Upper lobe of left lung (tissue), 6 donors: ENCODE measurements around the gene UBE2L3. TPM values are rescaled to one million over a fixed set of nuclear protein-coding genes. Genes with fewer than 3 reads are reported as not detected.
"Not testable (repeated sequence)": the region's sequence is repeated elsewhere in the genome, so short reads cannot be mapped to it uniquely, and the experiment has no call there.

Experiments used
- ATAC-seq, 2 donors: fragments of 200-7000 bp; cut with Tn5 transposase; one replicate each; pipeline ENCODE4 v1.9.1; 2022; ENCODE audit warnings: mild to moderate bottlenecking in 2 of 2, moderate library complexity in 2 of 2; ENCODE audit not compliant: low FRiP score in 2 of 2
- DNase-seq, 2 donors: peaks; one replicate each; pipeline ENCODE4 v3.0.0-alpha.2; 2019 to 2020
- H3K27ac ChIP-seq, 4 donors: fragments of 200-600 bp; sonication (generic); one replicate each; pipeline ENCODE4 v1.5.1; 2016 to 2019
- H3K27me3 ChIP-seq, 4 donors: fragments of 200-600 bp; sonication (generic); one replicate each; pipeline ENCODE4 v1.5.1; 2017 to 2019
- H3K36me3 ChIP-seq, 4 donors: fragments of 200-600 bp; sonication (generic); one replicate each; pipeline ENCODE4 v1.5.1; 2016 to 2019
- H3K4me1 ChIP-seq, 4 donors: fragments of 200-600 bp; sonication (generic); one replicate each; pipeline ENCODE4 v1.5.1; 2018 to 2019
- H3K4me3 ChIP-seq, 4 donors: fragments of 200-600 bp; sonication (generic); one replicate each; pipeline ENCODE4 v1.5.1; 2017 to 2019; ENCODE audit warnings: mild to moderate bottlenecking in 2 of 4, moderate library complexity in 1 of 4
- H3K9me3 ChIP-seq, 4 donors: fragments of 200-600 bp; sonication (generic); one replicate each; pipeline ENCODE4 v1.5.1; 2018 to 2019
- CTCF ChIP-seq, 6 experiments: fragments of 450-650 bp in 4 of 6; fragments of 200-600 bp in 2 of 6; sonication (generic) in 2 of 6; IDR thresholded peaks; one replicate each; pipeline ENCODE4 v1.5.1; 2016 to 2019; ENCODE audit warnings: antibody characterized with exemption in 6 of 6
- EP300 ChIP-seq, 4 donors: sonication (generic); formaldehyde crosslinking; IDR thresholded peaks; one replicate each; pipeline ENCODE4 v1.5.1; 2017; ENCODE audit warnings: antibody characterized with exemption in 4 of 4, control low read depth in 2 of 4
- POLR2A ChIP-seq, 4 donors: fragments of 450-650 bp; IDR thresholded peaks; one replicate each; pipeline ENCODE4 v1.5.1; 2016 to 2017; ENCODE audit warnings: antibody characterized with exemption in 4 of 4, mild to moderate bottlenecking in 2 of 4
- POLR2AphosphoS5 ChIP-seq, 2 donors: sonication (generic); formaldehyde crosslinking; IDR thresholded peaks; one replicate each; pipeline ENCODE4 v1.5.1; 2017; ENCODE audit warnings: antibody characterized with exemption in 2 of 2
- WGBS, 2 donors: methylation state at CpG; one replicate each; pipeline ENCODE4 v1.1.5; 2017 to 2018; 5-methylcytosine and 5-hydroxymethylcytosine counted together
- total RNA-seq, 6 donors: library from RNA; depleted of rRNA in 4 of 6; stranded (reverse); fragments of >200 nt in 4 of 6; gene quantifications; one replicate each; pipeline versions ENCODE4 v1.1.0 to v1.2.1, GENCODE V29; 2016 to 2021
- donor health status: DM: no; HTN: no; CAD: no; lungs with moderate emphysema.
- donor health status: DM: no; HTN: yes; CAD: no; lungs with severe emphysema.

The UBE2L3 gene
- total RNA-seq, 6 donors from 2014 or later, result 24.1 to 45.8 (median 39.2) TPM

DNA sequence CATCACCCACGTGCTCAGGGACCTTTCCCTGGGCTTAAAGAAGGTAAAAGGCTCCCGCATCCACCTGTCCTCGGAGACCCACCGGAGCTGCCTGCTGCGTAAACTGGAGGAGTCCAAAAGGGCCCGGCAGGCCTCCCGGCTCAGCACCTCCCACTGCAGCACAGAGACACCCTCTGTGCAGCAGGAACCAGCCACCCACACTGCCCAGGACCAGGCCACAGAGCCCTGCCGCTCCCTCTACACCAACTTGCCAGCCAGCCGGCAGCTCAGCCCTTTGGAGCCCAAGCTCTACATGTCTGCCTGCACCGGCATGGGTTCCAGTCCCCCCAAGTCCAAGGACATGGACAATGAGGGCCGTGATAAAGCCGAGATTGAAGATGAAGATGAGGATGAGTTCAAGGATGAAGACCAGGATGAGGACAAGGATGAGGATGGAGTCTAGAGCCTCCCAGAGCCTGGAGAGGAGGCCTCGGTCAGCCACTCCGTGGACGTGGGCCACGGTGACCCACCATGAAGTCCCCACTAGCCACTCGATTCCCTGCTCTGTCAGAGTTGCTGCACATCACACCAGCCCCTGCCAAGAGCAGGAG, 69.2 kb downstream of the UBE2L3 start:
- Histone ChIP-seq H3K9me3 (no peaks in the 10 kb centered on the region), H3K4me3 (no peak overlapping the region), H3K4me1 (peaks cover 6 to 9% (median 7%) of the 10 kb centered on the region in 4 donors), H3K27me3 (no peaks in the 10 kb centered on the region), H3K36me3 (no peaks in the 10 kb centered on the region), H3K27ac (no peak overlapping the region)
- WGBS, 2 donors, result 92 to 93% methylated on average over 17 of the region's 17 CpGs
- ATAC-seq (no peak), DNase-seq (no peak)
- no peak for TF ChIP-seq POLR2AphosphoS5 (IDR thresholded peaks at IDR 0.05)
- no peak for TF ChIP-seq POLR2A (IDR thresholded peaks at IDR 0.05)
- TF ChIP-seq CTCF (IDR thresholded peaks at IDR 0.05), result no peak
- TF ChIP-seq EP300 (IDR thresholded peaks at IDR 0.05), result no peak

DNA sequence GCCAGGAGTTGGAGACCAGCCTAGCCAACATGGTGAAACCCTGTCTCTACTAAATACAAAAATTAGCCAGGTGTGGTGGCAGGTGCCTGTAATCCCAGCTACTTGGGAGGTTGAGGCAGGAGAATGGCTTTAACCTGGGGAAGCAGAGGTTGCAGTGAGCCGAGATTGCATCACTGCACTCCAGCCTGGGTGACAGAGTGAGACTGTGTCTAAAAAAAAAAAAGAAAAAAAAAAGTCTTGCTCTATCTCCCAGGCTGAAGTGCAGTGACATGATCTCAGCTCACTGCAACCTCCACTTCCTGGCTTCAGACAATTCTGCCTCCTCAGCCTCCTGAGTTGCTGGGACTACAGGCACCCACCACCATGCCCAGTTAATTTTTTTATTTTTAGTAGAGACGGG, 69.9 kb downstream of the UBE2L3 start:
- 94 to 98% methylated on average over 2 of the region's 2 CpGs for WGBS, 2 donors
- H3K4me3 ChIP-seq, DNase-seq, H3K27ac ChIP-seq, ATAC-seq, H3K9me3 ChIP-seq, H3K27me3 ChIP-seq, H3K36me3 ChIP-seq: not testable (repeated sequence)
- peaks cover 6 to 12% (median 7%) of the 10 kb centered on the region in 4 donors for H3K4me1 ChIP-seq

- WGBS, 2 donors, result 83 to 93% methylated on average over 3 to 4 of the region's 4 CpGs
- no peak overlapping the region for H3K27ac ChIP-seq
- DNase-seq, result no peak
- no peak for ATAC-seq
- H3K9me3 ChIP-seq, result no peaks in the 10 kb centered on the region
- H3K36me3 ChIP-seq, result peaks cover 0 to 7% (median 0%) of the 10 kb centered on the region in 4 donors
- no peaks in the 10 kb centered on the region for H3K27me3 ChIP-seq
- H3K4me3 ChIP-seq, result no peak overlapping the region
- peaks cover 16 to 27% (median 20%) of the 10 kb centered on the region in 4 donors for H3K4me1 ChIP-seq
- TF ChIP-seq CTCF (IDR thresholded peaks at IDR 0.05), result no peak
- TF ChIP-seq EP300 (IDR thresholded peaks at IDR 0.05), result no peak
- no peak for TF ChIP-seq POLR2AphosphoS5 (IDR thresholded peaks at IDR 0.05)
- TF ChIP-seq POLR2A (IDR thresholded peaks at IDR 0.05), result no peak
Measured at GRCh38 chr22:21639359-21639758, 71.8 kb downstream of the UBE2L3 start.

DNA sequence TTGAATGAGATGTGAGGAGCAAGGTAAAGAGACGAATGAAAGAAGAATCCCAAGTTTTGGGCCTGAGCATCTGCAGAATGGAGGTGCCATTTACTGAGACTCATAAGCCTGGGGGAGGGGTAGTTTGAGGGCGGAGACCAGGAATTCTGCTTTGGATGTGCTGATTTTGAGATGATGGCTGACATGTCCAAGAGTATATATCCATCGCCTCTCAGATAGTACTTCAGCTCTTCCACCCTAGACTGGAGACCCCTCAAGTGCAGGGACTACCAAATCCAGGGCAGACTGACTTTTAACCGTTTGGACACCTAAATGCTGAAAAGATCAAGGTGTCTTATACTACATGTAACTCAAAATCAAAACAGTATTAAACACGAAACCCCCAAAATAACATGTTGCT, 73.3 kb downstream of the UBE2L3 start:
- 81% methylated on average over 5 of the region's 5 CpGs for WGBS, 2 donors
- no peak for ATAC-seq
- peak overlapping the region in 1 of 4 donors; percentile 52 for H3K27ac ChIP-seq
- H3K36me3 ChIP-seq, result peaks cover 0 to 16% (median 4%) of the 10 kb centered on the region in 4 donors
- DNase-seq, result no peak
- no peaks in the 10 kb centered on the region for H3K27me3 ChIP-seq
- TF ChIP-seq POLR2A (IDR thresholded peaks at IDR 0.05) (no peak), EP300 (IDR thresholded peaks at IDR 0.05) (no peak), POLR2AphosphoS5 (IDR thresholded peaks at IDR 0.05) (no peak), CTCF (IDR thresholded peaks at IDR 0.05) (no peak)
- no peaks in the 10 kb centered on the region for H3K9me3 ChIP-seq
- H3K4me3 ChIP-seq, result no peak overlapping the region
- peaks cover 16 to 27% (median 20%) of the 10 kb centered on the region in 4 donors for H3K4me1 ChIP-seq

GRCh38 chr22:21641417-21641788, 73.9 kb downstream of the UBE2L3 start:
- peak overlapping the region; percentile 53 to 91 (median 74) for H3K4me3 ChIP-seq
- no peaks in the 10 kb centered on the region for H3K27me3 ChIP-seq
- H3K9me3 ChIP-seq, result no peaks in the 10 kb centered on the region
- H3K27ac ChIP-seq, result peak overlapping the region; percentile 40 to 80 (median 64)
- H3K4me1 ChIP-seq, result peaks cover 16 to 31% (median 20%) of the 10 kb centered on the region in 4 donors
- 7 to 8% methylated on average over 7 to 9 of the region's 9 CpGs for WGBS, 2 donors
- DNase-seq, result peak in 1 of 2 donors; percentile 60
- peak; percentile 58 to 70 for ATAC-seq
- TF ChIP-seq CTCF (IDR thresholded peaks at IDR 0.05) (peak in 4 of 6 experiments; percentile 8 to 46 (median 30)), POLR2A (IDR thresholded peaks at IDR 0.05) (no peak), POLR2AphosphoS5 (IDR thresholded peaks at IDR 0.05) (no peak), EP300 (IDR thresholded peaks at IDR 0.05) (no peak)
- H3K36me3 ChIP-seq, result peaks cover 0 to 19% (median 4%) of the 10 kb centered on the region in 4 donors
